WI38 (cell line): ENCODE data around the gene KCTD6.

Source experiments
- H3K4me3 ChIP-seq: 2 replicates; pipeline ENCODE4 v1.5.1; 2011; ENCODE audit warnings: low read depth, mild to moderate bottlenecking, control low read depth, low read length
- TF ChIP-seq, protein P1 (sequence below): IDR thresholded peaks from 2 replicates; pipeline ENCODE4 v1.5.1; 2012; ENCODE audit warnings: low read depth, mild to moderate bottlenecking, control low read depth, low read length

KCTD6 gene

DNA sequence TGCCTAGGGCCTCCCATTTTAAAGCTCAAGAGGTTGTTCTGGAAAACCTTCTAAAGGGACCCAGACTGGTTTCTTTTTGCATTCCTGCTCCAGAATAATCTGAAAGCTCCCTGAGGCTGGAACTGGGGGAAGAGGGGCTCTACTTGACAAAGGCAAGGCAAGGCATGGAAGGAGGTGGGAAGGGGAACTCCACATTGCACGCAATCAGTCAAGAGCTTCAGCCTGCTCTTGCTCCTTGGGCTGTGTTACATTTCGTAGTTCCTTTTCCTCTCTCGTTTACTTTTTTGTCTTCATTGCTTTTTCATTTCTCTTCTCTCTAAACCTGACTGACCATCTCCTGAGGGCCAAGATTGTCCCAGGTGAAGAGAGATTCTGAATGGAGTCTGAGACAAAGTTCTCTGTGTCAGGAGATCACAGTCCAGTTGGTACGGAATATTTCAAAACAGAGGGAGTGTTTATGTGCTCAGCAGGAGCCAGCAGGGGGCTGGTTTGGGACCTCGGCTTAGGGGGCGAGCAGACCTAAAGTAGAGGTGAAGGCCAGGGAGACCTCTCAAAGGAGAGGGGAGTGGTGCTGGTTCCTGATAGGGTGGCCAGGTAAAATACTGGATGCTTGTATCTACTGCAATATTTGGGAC lies 6.0 kb upstream of the KCTD6 start:
- H3K4me3 ChIP-seq: no peak overlapping the region
- TF ChIP-seq, protein P1, sequence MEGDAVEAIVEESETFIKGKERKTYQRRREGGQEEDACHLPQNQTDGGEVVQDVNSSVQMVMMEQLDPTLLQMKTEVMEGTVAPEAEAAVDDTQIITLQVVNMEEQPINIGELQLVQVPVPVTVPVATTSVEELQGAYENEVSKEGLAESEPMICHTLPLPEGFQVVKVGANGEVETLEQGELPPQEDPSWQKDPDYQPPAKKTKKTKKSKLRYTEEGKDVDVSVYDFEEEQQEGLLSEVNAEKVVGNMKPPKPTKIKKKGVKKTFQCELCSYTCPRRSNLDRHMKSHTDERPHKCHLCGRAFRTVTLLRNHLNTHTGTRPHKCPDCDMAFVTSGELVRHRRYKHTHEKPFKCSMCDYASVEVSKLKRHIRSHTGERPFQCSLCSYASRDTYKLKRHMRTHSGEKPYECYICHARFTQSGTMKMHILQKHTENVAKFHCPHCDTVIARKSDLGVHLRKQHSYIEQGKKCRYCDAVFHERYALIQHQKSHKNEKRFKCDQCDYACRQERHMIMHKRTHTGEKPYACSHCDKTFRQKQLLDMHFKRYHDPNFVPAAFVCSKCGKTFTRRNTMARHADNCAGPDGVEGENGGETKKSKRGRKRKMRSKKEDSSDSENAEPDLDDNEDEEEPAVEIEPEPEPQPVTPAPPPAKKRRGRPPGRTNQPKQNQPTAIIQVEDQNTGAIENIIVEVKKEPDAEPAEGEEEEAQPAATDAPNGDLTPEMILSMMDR: no peak

DNA sequence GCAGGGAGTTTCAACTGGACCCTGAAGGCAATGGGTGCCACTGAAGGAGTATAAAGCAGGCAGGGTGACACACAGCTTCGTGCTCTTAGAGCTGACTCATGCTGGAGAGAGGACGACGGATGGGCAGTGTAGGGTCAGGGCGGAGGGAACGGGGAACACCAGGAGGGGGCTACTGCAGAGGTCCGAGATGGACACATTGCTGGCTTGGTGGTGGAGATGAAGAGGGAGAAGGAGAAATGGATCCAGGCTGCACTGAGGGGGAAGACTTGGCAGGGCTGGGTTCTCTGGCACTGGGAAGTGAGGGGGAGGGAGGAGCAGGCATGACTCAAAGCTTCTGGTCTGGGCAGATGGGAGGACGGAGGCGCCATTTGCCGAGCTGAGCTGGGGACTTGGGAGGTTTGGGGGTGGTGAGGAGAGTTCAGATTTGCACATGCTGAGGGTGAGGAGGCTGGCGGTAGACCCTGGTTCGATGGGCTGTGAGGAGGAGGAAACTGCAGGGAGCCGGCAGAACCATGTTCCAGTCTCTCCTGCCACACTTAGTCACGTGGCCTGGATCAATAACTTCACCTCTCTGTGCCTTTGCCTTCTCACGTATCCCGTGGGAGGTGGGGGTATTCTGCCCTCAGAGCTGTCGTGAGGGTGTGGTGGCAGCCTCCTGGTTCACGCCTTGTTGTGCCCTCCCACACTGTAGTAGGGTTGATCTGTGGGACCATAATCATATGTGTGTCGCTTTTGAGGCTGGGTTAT lies 4.6 kb upstream of the KCTD6 start:
- no peak overlapping the region for H3K4me3 ChIP-seq
- TF ChIP-seq, protein P1: no peak

DNA sequence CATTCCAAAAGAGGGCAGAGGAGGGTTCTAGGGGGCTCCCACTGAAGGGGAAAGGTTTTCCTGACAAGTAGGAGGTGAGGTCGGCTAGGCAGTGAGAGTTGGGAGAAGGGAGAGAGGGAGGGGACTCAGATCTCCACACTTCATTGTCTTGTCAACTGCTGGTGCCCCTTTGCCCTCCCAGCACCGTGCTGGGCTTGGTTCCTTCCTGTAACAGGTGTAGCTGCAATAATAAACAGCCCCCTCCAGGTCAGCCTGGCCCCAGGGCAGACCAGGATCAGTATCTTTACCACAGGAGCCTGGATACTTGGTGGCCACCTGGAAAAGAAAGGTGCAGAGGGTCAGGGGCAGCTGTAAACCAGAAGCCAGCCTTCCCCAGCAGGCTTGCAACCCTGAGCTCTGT lies 2.9 kb upstream of the KCTD6 start:
- TF ChIP-seq, protein P1: no peak
- H3K4me3 ChIP-seq: no peak overlapping the region

DNA sequence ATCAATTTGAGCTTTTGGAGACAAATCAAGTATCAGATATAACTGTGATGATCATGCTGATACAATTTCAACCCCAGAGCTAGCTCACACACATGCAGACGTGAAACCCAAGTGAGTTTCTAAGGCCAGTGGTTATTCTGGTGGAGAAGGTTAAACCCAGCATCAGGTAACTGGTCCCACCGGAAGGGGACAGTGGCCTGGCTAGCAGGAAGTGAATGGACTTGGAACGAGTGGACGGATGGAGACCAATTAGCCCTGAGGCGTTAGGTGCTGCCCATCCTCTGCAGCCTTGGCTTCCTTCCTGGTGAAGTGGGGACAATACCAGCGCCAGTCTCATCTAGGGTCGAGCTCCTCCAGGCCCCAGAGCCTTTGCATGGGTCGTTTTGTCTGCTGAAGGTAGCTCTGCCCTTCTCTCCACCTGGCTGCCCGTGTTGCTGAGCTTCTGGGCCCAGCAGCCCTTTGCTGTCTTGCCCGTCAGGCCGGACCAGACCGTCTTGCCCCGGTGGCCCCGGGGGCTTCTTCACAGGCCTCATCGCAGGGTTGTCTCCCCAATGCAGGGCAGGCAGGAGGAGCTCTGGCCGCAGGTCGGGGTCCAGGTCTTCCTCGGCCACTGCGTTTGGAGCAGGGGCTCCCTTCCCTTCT lies 915 bp upstream of the KCTD6 start:
- peak overlapping the region; percentile 24 for H3K4me3 ChIP-seq
- TF ChIP-seq, protein P1: no peak

DNA sequence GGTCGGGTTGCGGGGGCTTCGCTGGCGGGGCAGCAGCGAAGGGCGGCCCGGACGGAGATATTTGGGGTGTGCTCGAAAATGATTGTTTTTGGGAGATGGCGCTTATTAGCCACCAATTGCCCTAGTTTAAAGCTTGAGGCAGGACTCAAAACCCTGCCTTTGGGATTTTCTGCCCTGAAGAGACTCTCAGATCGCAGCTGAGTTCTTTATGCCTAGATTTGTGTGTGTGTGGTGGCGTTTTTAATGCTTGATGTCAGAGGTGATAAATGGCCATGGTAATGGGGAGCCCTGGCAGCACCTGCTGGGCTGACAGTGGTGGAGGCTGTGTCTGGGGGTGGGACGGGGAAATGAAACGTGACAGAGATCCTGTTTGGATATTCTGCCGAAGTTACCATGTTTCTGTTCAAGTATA lies 604 bp downstream of the KCTD6 start:
- H3K4me3 ChIP-seq: peak overlapping the region; percentile 69
- TF ChIP-seq, protein P1: no peak

DNA sequence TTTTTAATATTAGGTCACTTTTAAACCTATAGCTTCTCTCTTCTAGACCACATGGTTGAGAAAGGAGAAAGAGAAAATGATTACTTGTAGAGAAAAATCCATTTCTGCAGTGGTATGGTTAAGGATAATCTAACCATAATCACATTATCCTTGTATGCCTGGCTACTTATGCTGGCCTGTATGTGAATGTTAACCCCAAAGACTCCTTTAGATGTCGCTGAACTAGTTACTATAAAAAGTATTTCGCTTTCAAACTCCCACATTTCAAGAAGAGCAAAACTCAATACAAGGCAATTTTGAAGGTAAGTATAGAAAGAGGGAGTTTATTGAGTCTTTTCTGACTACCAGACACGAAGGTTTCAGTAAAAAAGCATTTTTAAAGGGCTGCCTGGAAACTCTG lies 2.2 kb downstream of the KCTD6 start:
- H3K4me3 ChIP-seq: no peak overlapping the region
- TF ChIP-seq, protein P1: no peak

DNA sequence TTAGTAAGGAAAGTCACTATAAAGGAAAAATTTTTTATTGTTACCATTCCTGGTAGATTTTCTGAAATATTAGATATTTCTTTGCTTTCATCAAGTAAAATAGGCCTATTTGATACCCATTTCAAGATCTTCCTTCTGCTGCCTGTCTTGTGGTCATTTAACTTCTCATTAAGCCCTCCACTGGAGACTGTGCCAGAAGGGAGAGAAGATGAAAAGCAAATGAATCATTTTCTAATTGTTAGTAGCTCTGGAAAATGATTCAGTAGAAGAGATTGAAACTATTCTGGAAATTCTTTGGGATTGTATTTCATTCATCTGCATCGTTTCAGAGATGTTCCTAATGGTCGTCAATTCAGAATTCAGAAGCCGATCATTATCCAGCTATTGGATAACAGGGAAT lies 3.2 kb downstream of the KCTD6 start:
- TF ChIP-seq, protein P1: no peak
- no peak overlapping the region for H3K4me3 ChIP-seq
